Fibroblast of lung (primary cell): ENCODE data around the gene MFN2.

Source experiments
- EZH2 ChIP-seq: IDR thresholded peaks from 2 replicates; pipeline ENCODE4 v1.5.1; 2012; ENCODE audit warnings: low read length, control low read depth, mild to moderate bottlenecking; ENCODE audit errors: missing control alignments
- TF ChIP-seq, protein P1 (sequence below), 2 donors: IDR thresholded peaks in 1 of 2; conservative IDR thresholded peaks in 1 of 2; 1 replicate in 1 of 2; 2 replicates in 1 of 2; pipeline ENCODE4 v1.5.1; 2011 to 2012; ENCODE audit warnings: low read length in 2 of 2, control low read depth in 1 of 2, inconsistent platforms in 1 of 2, low read depth in 1 of 2, mild to moderate bottlenecking in 1 of 2

DNA sequence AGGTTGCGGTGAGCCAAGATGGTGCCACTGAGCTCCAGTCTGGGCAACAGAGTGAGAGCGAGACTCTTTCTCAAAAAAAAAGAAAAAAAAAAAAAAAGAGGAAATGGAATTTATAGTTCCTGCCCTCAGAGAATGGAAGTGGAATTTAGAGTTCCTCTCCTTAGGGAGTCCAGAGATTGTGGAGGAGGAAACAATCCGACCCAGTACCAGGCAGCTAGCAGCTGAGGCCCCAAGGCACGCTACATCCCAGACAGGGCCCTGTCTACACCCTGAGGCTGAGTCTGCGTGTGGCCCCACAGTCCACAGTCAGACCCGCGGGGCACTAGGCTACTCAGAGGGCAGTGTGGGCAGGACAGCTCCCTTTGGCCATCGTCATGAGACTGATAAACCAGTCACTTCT, 1.9 kb upstream of the MFN2 start:
- TF ChIP-seq, protein P1, sequence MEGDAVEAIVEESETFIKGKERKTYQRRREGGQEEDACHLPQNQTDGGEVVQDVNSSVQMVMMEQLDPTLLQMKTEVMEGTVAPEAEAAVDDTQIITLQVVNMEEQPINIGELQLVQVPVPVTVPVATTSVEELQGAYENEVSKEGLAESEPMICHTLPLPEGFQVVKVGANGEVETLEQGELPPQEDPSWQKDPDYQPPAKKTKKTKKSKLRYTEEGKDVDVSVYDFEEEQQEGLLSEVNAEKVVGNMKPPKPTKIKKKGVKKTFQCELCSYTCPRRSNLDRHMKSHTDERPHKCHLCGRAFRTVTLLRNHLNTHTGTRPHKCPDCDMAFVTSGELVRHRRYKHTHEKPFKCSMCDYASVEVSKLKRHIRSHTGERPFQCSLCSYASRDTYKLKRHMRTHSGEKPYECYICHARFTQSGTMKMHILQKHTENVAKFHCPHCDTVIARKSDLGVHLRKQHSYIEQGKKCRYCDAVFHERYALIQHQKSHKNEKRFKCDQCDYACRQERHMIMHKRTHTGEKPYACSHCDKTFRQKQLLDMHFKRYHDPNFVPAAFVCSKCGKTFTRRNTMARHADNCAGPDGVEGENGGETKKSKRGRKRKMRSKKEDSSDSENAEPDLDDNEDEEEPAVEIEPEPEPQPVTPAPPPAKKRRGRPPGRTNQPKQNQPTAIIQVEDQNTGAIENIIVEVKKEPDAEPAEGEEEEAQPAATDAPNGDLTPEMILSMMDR (conservative IDR thresholded peaks at IDR 0.05 in 1 of 2, IDR thresholded peaks at IDR 0.05 in 1 of 2; ENCODE audit: low read depth in 1 of 2, low read length in 2 of 2), result no peak
- TF ChIP-seq EZH2, result no peak
